Activated CD8-positive, alpha-beta memory T cell treated with anti-CD3 and anti-CD28 coated beads, Interleukin-2, amount 50 U/mL, for 24 hours (primary cell): ENCODE measurements around the gene ZNF836.

Experiments
- DNase-seq: peaks from one replicate; pipeline ENCODE4 v3.0.0-alpha.2; 2020; ENCODE audit errors: extremely low read depth

The ZNF836 gene

DNA sequence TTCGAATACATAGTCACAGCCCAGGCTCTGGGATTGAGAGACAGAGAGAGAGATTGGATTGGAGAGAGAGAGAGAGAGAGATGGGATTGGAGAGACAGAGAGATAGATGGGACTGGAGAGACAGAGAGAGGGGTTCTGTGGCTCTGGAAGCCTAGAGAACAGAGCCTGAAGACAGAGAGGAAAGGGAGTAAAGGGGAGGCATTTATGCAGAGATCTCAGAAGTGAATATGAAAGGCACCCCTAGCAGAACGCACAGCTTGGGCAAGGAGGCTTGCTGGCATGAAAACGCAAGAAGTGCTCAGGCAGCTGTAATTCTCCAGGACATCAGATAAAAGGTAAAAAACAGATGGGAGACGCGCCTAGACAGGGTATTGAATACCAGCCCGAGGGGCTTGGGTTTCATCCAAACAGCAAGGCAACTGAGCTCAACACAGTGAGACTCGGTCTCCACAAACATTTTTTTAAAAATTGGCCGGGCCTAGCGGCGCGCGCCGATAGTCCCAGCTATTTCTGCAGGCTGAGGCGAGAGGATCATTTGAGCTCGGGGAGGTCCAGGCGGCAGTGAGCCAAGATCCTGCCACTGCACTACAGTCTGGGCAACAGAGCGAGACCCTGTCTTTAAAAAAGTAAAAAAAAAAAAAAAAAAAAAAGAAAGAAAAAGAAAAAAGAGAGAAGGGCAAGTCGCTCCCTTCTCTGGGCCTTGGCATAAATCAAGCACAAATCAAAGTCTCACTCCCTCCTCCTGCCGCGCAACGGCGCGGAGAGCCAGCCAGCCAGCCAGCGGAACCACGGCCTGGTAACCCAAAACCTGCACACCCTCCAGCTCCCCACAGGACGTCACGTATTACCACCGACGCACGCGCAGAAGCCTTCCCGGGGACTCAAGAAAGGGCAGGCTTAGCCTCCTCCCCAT, 17.7 kb upstream of the ZNF836 start:
- DNase-seq: no peak

GRCh38 chr19:52187407-52187806, 16.0 kb upstream of the ZNF836 start:
- DNase-seq: no peak

DNA sequence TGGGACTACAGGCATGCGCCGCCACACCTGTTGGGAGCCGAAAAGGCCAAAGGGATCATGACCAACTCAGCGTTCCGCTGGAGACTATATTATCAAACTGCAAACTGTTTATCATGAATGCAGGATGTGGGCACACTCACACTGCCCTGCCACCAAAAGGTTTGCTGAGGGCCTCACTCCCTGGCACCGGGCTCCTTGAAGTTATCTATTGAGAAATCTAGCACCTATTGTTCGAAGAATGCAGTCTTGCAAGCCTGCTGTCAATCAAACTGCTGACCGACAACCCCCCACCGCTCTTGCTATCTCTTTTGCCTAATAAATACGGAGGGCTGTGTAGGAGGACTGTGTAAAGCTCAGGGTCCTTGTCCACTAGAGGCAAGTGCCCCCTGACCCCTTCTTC, 5.2 kb upstream of the ZNF836 start:
- no peak for DNase-seq

DNA sequence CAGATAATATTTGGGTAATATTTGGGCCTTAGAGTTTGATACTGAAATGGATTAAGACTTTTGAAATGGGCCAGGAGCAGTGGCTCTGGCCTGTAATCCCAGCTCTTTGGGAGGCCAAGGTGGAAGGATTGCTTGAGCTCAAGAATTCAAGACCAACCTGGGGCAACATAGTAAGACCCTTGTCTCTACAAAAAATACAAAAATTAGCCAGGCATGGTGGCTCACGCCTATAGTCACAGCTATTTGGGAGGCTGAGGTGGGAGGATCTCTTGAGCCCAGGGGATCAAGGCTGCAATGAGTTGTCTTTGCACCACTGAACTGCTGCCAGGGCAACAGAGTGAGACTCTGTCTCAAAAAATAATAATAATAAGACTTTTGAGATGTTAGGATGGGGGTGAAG, 926 bp upstream of the ZNF836 start:
- no peak for DNase-seq

DNA sequence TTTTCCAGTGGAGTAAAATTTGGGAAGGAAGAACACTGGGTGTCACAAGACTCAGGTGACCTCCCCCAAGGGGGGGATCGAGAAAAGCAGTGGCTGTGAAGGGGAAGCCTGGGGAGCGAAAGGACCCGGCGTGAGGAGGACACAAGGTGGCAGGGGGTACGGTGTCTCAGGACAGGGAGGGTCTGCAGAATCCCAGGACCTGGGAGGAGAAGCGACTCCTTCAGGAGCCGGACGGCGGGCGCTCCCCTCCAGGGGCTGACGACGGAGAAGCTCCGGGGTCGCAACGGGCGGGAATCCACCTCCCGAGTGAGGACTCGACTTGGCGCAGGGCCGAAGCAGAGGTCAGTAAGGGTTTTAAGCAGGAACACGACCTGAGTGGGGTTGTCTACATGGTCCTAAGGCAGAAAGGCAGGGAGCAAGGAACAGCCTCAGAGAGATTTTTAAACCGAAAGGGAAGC, 529 bp downstream of the ZNF836 start:
- no peak for DNase-seq

- no peak for DNase-seq
These were observed 1.1 kb downstream of the ZNF836 start for GRCh38 chr19:52170304-52170703.

DNA sequence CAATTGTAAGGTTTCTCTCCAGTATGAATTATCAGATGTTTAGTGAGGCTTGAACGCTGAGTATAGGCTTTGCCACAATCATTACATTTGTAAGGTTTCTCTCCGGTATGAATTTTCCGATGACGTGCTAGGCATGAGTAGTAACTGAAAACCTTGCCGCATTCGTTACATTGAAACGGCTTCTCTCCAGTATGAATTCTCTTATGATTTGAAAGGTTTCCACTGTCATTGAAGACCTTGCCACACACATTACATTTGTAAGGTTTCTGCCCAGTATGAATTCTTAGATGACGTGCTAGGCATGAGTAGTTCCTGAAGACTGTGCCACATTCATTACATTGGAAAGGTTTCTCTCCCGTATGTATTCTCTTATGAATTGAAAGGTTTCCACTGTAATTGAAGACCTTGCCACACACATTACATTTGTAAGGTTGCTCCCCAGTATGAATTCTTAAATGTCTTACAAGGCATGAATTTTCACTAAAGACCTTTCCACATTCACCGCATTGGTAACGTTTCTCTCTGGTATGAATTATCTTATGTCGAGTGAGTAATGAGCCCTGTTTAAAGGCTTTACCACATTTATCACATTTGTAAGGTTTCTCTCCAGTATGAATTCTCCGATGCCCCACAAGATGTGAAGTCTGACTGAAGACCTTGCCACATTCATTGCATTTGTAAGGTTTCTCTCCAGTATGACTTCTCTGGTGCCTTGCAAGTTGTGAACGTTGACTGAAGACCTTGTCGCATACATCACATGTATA, 15.6 kb downstream of the ZNF836 start:
- no peak for DNase-seq

GRCh38 chr19:52148256-52148655, 23.2 kb downstream of the ZNF836 start:
- DNase-seq: no peak

DNA sequence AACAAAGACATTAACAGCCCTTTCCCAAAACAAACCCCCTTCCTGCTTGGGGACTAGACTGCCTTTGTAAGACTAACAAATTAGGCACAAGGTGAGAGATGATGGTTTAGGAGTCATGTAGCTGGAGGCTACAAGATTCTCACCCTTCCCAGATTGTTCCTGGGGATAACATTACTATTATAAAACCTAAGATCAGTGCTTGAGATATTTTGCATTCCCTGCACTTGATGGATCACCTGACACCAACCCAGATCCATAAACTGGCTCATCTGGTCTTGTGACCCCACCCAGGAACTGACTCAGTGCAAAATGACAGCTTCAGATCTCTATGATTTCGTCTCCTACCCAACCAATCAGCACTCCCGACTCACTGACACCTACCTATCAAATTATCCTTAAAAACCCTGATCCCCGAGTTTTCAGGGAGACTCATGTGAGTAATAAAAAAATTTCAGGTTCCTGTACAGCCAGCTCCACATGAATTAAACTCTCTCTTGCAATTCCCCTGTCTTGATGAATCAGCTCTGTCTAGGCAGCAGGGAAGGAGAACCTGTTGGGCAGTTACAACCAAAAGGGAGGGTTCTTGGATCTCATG, 29.3 kb downstream of the ZNF836 start:
- no peak for DNase-seq

- DNase-seq: no peak
These were observed 30.2 kb downstream of the ZNF836 start for GRCh38 chr19:52141203-52141602.

DNA sequence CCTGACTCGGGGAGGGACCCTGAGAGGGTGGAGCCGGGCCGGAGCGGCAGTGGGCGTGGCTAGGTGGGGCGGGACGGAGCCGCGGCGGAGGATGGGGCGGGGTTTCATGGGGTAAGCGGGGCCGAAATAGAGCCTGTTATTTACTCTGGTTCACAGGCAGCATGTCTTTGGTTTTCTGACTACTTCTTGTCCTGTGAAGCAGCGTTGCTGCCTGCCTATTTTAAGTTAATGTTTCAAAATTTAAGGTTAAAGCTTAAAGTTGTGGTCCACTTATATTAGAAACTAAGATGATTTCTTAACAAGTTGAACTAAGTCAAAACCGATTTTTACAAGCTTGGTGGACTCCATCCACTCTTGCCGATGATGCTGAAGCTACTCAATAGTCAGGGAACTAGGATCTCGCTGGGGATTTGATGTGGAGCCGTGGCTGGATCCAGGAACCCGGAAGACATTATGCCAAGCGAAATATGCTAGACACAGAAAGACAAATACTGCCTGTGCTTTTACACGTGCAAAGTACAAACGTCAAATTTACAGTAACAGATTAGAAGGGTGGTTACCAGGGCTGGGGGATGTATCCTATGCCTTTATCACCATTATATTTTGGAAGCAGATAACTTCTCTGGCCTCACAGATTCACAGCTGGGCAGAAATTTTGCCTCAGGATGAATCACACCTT, 31.2 kb downstream of the ZNF836 start:
- peak; percentile 95 for DNase-seq

- peak; percentile 44 for DNase-seq
These were observed 32.0 kb downstream of the ZNF836 start, which contains the start of gene ZNF616 for GRCh38 chr19:52139252-52140031. Gene ZNF616, minus strand, starts transcription at chr19:52139938. Its CDS starts 9,426 bp downstream, at chr19:52130512.

- DNase-seq: no peak
These were observed 32.5 kb downstream of the ZNF836 start for GRCh38 chr19:52138983-52139251.

GRCh38 chr19:52138278-52138982, 33.0 kb downstream of the ZNF836 start:
- no peak for DNase-seq

- no peak for DNase-seq
These were observed 51.1 kb downstream of the ZNF836 start for GRCh38 chr19:52120286-52120685.

DNA sequence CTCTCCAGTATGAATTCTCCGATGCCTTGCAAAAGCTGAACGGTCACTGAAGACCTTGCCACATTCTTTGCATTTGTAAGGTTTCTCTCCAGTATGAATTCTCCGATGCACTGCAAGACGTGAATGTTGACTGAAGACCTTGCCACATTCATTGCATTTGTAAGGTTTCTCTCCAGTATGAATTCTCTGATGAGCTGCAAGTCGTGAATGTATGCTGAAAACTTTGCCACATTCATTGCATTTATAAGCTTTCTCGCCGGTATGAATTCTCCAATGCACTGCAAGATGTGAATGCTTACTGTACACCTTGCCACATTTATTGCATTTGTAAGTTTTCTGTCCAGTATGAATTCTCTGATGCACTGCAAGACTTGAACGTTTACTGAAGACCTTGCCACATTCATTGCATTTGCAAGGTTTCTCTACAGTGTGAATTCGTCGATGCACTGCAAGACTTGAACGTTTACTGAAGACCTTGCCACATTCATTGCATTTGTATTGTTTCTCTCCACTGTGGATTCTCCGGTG, 55.8 kb downstream of the ZNF836 start:
- DNase-seq: no peak

DNA sequence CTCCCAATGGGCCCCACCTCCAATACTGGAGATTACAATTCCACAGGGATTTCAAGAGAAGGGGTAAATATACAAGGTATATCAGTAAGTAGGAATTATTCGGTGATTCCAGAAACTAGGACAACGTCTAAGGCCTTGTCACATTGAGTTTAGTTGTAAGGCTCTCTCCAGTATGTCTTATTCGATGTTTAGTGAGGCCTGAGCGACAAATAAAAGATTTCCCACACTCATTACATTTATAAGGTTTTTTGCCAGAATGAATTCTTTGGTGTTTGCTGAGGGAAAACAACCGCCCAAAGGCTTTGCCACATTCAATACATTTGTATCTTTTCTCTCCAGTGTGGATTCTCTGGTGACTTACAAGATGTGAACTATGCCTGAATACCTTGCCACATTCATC, 56.7 kb downstream of the ZNF836 start:
- DNase-seq: no peak

DNA sequence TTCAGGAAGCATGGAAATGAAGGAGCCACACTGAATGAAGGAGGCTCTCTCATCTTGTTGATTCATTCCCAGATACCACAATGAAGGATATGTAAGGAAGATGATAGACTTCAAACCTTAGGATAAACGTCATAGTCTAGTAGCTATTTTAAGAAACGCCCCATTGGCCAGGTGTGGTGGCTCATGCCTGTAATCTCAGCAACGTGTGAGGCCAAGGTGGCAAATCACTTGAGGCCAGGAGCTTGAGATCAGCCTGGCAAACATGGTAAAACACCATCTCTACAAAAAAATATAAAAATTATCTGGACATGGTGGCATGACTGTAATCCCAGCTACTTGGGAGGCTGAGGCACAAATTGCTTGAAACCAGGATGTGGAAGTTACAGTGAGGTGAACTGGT, 58.8 kb downstream of the ZNF836 start:
- DNase-seq: no peak

GRCh38 chr19:52110780-52111179, 60.6 kb downstream of the ZNF836 start:
- DNase-seq: no peak
